ENCODE measurements around the gene PTGS1. TPM values are rescaled to one million over a fixed set of nuclear protein-coding genes. Genes with fewer than 3 reads are reported as not detected.

The PTGS1 gene
- total and polyA plus RNA-seq, 4 experiments from 2014 or later, result 0.17 to 0.49 (median 0.28) TPM; not detected in 1

DNA sequence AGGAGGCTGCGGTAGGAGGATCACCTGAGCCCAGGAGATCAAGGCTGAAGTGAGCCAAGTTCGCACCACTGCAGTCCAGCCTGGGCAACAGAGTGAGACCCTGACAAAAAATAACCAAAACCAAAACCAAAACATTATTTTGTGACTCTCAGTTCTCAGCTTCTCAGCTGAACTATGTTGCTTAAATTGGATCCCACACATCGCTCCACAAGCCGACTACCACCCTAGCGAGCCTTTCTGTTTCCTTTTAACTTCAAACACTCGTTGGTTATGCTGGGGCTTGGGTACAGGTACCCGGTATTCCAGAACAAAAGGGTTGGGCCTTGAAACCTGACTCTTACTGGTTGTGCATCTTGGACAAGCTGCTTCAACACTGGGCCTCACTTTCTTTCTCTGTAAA lies 3.8 kb upstream of the PTGS1 start:
- peaks cover 4 to 14% (median 6%) of the 10 kb centered on the region in 4 donors for H3K4me1 Mint-ChIP-seq
- no peak overlapping the region for H3K4me3 ChIP-seq (ENCODE audit: low read length in 2 of 2)
- no peak overlapping the region for H3K27ac ChIP-seq (ENCODE audit: low read depth, low read length)
- POLR2A ChIA-PET (ENCODE audit: partially characterized antibody), result no interaction called here
- no peak overlapping the region for H3K4me3 Mint-ChIP-seq
- H3K9me3 ChIP-seq (ENCODE audit: control insufficient read depth in 1 of 2, low read length in 2 of 2), result no peaks in the 10 kb centered on the region
- H3K4me1 ChIP-seq (ENCODE audit: insufficient read depth, low read length), result peaks cover 10% of the 10 kb centered on the region
- peaks cover 4% of the 10 kb centered on the region for H3K27me3 ChIP-seq (ENCODE audit: insufficient read depth, low read length)
- H3K9me3 Mint-ChIP-seq, result peaks cover 0 to 4% (median 0%) of the 10 kb centered on the region in 8 donors
- H3K27me3 Mint-ChIP-seq, result peaks cover 8 to 12% of the 10 kb centered on the region in 2 donors
- no peaks in the 10 kb centered on the region for H3K36me3 Mint-ChIP-seq
- H3K36me3 ChIP-seq (ENCODE audit: insufficient read depth, low read length), result no peaks in the 10 kb centered on the region
- intact Hi-C loops (cut with micrococcal nuclease), result no loop called here
- no peak overlapping the region for H3K27ac Mint-ChIP-seq
- CTCF ChIA-PET (ENCODE audit: partially characterized antibody), result interaction anchor here (2.2 to 2.3 kb wide), 2 partner anchors 14 to 16 kb away, joined by 6 to 10 read pairs; no protein-coding TSS in a partner anchor
- DNase-seq, result no peak

DNA sequence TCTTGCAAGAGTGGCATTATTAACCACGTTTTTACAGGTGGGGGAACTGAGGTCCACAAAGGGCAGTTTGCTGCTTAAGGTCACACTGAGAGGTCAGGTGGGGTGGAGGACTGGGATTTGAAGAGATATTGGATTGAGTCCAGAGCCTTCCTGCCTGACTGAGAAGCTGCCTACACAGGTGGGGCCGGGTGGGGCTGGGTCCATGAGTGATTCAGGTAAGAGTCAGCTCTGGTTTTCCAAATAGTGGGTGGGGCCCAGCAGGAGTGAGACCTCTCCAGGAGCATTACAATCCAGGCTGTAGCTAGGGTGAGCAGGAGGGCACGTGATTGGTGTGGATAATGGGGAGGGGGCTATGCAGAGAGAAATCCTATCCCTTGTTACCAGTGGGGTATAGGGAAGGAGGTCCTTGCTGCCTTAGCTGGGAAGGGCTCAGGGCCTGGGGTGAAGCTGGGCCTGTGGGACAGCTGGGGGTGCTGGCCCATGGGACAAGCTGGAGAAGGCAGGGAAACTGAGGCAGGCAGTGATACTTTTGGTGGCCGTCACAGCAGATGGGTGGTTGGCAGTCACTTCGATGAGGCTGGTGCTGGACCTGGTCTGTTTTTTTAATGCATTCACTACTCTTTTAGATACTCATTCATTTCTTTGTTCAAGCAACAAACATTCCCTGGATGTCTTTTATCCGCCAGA lies 2.9 kb upstream of the PTGS1 start:
- no peak overlapping the region for H3K27ac ChIP-seq (ENCODE audit: low read depth, low read length)
- H3K4me3 Mint-ChIP-seq, result no peak overlapping the region
- DNase-seq, result no peak
- peaks cover 6 to 14% (median 6%) of the 10 kb centered on the region in 4 donors for H3K4me1 Mint-ChIP-seq
- no peaks in the 10 kb centered on the region for H3K36me3 ChIP-seq (ENCODE audit: insufficient read depth, low read length)
- POLR2A ChIA-PET (ENCODE audit: partially characterized antibody), result no interaction called here
- CTCF ChIA-PET (ENCODE audit: partially characterized antibody), result interaction anchor here (0.5 to 2.3 kb wide), 4 partner anchors 15 to 159 kb away, joined by 3 to 10 read pairs (median 5); no protein-coding TSS in a partner anchor
- H3K4me3 ChIP-seq (ENCODE audit: low read length in 2 of 2), result no peak overlapping the region
- H3K36me3 Mint-ChIP-seq, result no peaks in the 10 kb centered on the region
- peaks cover 0 to 4% (median 0%) of the 10 kb centered on the region in 8 donors for H3K9me3 Mint-ChIP-seq
- no peaks in the 10 kb centered on the region for H3K9me3 ChIP-seq (ENCODE audit: control insufficient read depth in 1 of 2, low read length in 2 of 2)
- peaks cover 13 to 19% of the 10 kb centered on the region in 2 donors for H3K27me3 Mint-ChIP-seq
- peaks cover 10% of the 10 kb centered on the region for H3K4me1 ChIP-seq (ENCODE audit: insufficient read depth, low read length)
- no peak overlapping the region for H3K27ac Mint-ChIP-seq
- intact Hi-C loops (cut with micrococcal nuclease), result no loop called here
- peaks cover 4% of the 10 kb centered on the region for H3K27me3 ChIP-seq (ENCODE audit: insufficient read depth, low read length)

DNA sequence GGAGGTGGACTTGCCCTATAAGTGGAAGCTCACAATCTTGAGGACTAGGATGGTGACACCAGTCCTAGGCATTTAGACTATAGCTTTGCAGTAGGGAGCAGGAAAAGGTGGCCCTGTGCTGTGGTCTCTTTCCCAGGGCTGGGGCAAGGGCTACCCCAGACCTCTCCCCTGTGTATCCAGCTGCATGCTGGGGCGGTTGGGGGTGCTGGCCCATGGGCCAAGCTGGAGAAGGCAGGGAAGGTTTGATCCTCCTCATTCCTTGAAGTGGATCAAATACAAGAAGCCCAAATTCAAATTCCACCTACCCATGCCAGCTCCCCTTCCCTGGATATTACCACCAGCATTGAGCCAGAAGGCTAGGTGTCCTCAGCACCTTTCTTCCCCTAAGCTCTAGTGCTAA lies 2.2 kb upstream of the PTGS1 start:
- peaks cover 0 to 4% (median 0%) of the 10 kb centered on the region in 8 donors for H3K9me3 Mint-ChIP-seq
- Histone ChIP-seq H3K4me1 (ENCODE audit: insufficient read depth, low read length) (peaks cover 10% of the 10 kb centered on the region), H3K4me3 (ENCODE audit: low read length in 2 of 2) (no peak overlapping the region), H3K36me3 (ENCODE audit: insufficient read depth, low read length) (no peaks in the 10 kb centered on the region), H3K27me3 (ENCODE audit: insufficient read depth, low read length) (peaks cover 4% of the 10 kb centered on the region), H3K9me3 (ENCODE audit: control insufficient read depth in 1 of 2, low read length in 2 of 2) (no peaks in the 10 kb centered on the region), H3K27ac (ENCODE audit: low read depth, low read length) (no peak overlapping the region)
- H3K27ac Mint-ChIP-seq, result no peak overlapping the region
- intact Hi-C loops (cut with micrococcal nuclease), result no loop called here
- H3K27me3 Mint-ChIP-seq, result peaks cover 16 to 22% of the 10 kb centered on the region in 2 donors
- CTCF ChIA-PET (ENCODE audit: partially characterized antibody), result interaction anchor here (2.2 to 2.3 kb wide), 2 partner anchors 16 to 18 kb away, joined by 6 to 10 read pairs; no protein-coding TSS in a partner anchor
- peaks cover 6 to 14% (median 6%) of the 10 kb centered on the region in 4 donors for H3K4me1 Mint-ChIP-seq
- DNase-seq, result no peak
- H3K36me3 Mint-ChIP-seq, result no peaks in the 10 kb centered on the region
- no peak overlapping the region for H3K4me3 Mint-ChIP-seq
- POLR2A ChIA-PET (ENCODE audit: partially characterized antibody), result no interaction called here

DNA sequence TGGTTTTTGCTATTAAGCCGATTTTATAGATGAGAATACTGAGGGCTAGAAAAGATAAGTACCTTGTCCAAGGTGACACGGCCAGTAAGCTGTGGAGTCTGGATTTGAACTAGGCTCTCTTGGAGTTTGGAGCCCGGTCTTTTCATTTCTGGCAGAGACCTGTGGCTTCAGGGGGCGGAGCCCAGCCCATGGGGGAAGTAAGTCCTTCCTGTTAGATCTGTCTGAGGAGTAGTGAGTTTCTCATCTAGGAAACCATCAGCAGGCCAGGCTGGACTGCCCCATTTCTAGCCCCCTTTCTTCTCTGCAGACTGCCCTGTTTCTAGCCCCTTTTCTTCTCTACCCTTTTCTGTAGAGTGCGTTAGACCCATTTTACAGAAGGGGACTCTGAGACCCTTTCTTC lies 521 bp upstream of the PTGS1 start:
- Mint-ChIP-seq H3K36me3 (no peaks in the 10 kb centered on the region), H3K9me3 (peaks cover 0 to 4% (median 0%) of the 10 kb centered on the region in 8 donors), H3K27ac (peak overlapping the region in 2 of 7 donors; percentile 46 to 63), H3K27me3 (peaks cover 17 to 22% of the 10 kb centered on the region in 2 donors), H3K4me1 (peaks cover 6 to 14% (median 6%) of the 10 kb centered on the region in 4 donors), H3K4me3 (peak overlapping the region in 5 of 8 donors; percentile 75 to 84 (median 79))
- H3K4me3 ChIP-seq (ENCODE audit: low read length in 2 of 2), result no peak overlapping the region
- H3K36me3 ChIP-seq (ENCODE audit: insufficient read depth, low read length), result no peaks in the 10 kb centered on the region
- no peak overlapping the region for H3K27ac ChIP-seq (ENCODE audit: low read depth, low read length)
- H3K9me3 ChIP-seq (ENCODE audit: control insufficient read depth in 1 of 2, low read length in 2 of 2), result no peaks in the 10 kb centered on the region
- peaks cover 10% of the 10 kb centered on the region for H3K4me1 ChIP-seq (ENCODE audit: insufficient read depth, low read length)
- POLR2A ChIA-PET (ENCODE audit: partially characterized antibody), result no interaction called here
- peaks cover 4% of the 10 kb centered on the region for H3K27me3 ChIP-seq (ENCODE audit: insufficient read depth, low read length)
- DNase-seq, result no peak
- CTCF ChIA-PET (ENCODE audit: partially characterized antibody), result interaction anchor here (1.0 kb wide), 1 partner anchor 19 kb away, joined by 4 read pairs; no protein-coding TSS in a partner anchor
- intact Hi-C loops (cut with micrococcal nuclease), result no loop called here

DNA sequence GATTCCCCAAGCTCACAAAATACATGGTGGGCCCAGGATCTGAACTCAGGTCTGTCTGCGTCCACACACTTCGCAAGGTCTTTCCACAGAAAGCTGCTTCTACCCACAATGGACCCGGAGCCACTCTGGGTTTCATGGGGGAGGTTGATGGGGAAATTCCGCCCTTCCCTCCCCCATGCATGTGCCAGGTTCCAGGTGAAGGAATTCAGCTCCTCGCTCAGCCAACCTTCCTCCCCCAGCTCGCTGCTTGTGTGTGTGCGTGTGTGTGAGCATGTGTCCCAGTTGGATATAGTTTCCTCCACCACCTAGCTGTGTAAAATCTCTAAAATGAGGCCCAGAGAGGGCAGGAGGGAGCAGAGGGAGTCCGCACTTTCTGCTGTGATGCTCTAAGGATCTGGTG lies 1.0 kb downstream of the PTGS1 start:
- H3K36me3 ChIP-seq (ENCODE audit: insufficient read depth, low read length), result no peaks in the 10 kb centered on the region
- intact Hi-C loops (cut with micrococcal nuclease), result no loop called here

DNA sequence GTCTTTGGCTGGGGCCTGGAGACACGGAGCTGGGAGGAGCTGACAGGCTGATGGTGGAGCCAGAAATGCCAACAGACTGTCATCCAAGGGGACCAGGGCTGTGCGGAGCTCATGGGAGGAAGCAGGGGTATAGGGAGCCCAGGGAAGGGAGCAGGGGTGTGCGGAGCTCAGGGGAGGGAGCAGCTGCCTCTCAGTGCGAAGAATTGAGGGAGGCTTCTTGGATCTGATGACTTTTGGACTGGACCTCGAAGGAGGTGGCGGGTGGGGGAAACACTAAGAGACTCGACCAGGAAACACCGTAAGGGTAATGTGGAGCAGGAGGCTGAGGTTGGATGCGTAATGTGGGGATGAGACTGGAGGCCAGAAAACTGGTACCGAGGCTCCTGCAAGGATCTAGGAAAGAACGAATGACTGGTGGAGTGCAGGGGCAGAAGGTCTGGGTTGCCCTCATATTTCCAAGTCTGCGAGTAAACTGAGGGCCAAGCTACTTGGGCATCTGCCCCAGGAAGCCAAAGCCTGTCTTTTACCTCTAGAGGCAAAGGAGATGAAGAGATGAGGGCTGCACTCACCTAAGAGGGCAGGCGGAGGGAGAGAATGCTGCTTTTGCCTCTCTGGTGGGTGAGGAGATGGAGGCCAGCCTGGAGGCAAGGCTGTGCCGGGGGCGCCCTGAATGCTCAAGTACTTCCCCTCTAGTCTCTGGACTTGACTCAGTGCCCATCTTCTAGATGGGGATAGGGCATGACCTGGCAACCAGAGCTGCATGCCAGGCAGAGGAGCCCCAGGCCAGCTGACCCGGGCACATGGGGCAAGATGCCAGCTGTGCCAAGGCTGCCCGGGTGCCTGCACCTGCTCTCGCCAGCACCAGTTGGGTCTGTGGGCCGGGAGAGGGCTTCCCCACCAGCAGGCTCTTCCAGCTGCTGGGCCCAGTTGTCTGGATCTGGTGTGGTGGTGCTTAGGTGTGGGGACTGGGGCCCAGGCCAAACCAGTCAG lies 2.3 kb downstream of the PTGS1 start:
- intact Hi-C loops (cut with micrococcal nuclease), result no loop called here
- H3K27me3 Mint-ChIP-seq, result peaks cover 23 to 34% of the 10 kb centered on the region in 2 donors
- H3K4me3 Mint-ChIP-seq, result no peak overlapping the region

More for the DNA sequence above, 1.0 kb downstream of the PTGS1 start:
- Mint-ChIP-seq H3K9me3 (peaks cover 0 to 4% (median 0%) of the 10 kb centered on the region in 8 donors), H3K36me3 (no peaks in the 10 kb centered on the region), H3K27ac (no peak overlapping the region), H3K27me3 (peaks cover 19 to 30% of the 10 kb centered on the region in 2 donors), H3K4me1 (peaks cover 6 to 14% (median 6%) of the 10 kb centered on the region in 4 donors), H3K4me3 (peak overlapping the region in 3 of 8 donors; percentile 6 to 47 (median 18))
- Histone ChIP-seq H3K27ac (ENCODE audit: low read depth, low read length) (no peak overlapping the region), H3K4me3 (ENCODE audit: low read length in 2 of 2) (no peak overlapping the region), H3K27me3 (ENCODE audit: insufficient read depth, low read length) (peaks cover 4% of the 10 kb centered on the region), H3K9me3 (ENCODE audit: control insufficient read depth in 1 of 2, low read length in 2 of 2) (no peaks in the 10 kb centered on the region), H3K4me1 (ENCODE audit: insufficient read depth, low read length) (peaks cover 10% of the 10 kb centered on the region)
- CTCF ChIA-PET (ENCODE audit: partially characterized antibody), result no interaction called here
- no peak for DNase-seq
- POLR2A ChIA-PET (ENCODE audit: partially characterized antibody), result no interaction called here

More for the DNA sequence above, 2.3 kb downstream of the PTGS1 start:
- Mint-ChIP-seq H3K9me3 (peaks cover 0 to 4% (median 0%) of the 10 kb centered on the region in 8 donors), H3K4me1 (peaks cover 6 to 17% (median 8%) of the 10 kb centered on the region in 4 donors), H3K27ac (no peak overlapping the region), H3K36me3 (no peaks in the 10 kb centered on the region)
- DNase-seq, result no peak
- Histone ChIP-seq H3K36me3 (ENCODE audit: insufficient read depth, low read length) (no peaks in the 10 kb centered on the region), H3K27me3 (ENCODE audit: insufficient read depth, low read length) (peaks cover 4% of the 10 kb centered on the region), H3K27ac (ENCODE audit: low read depth, low read length) (no peak overlapping the region), H3K4me1 (ENCODE audit: insufficient read depth, low read length) (peaks cover 10% of the 10 kb centered on the region), H3K4me3 (ENCODE audit: low read length in 2 of 2) (no peak overlapping the region), H3K9me3 (ENCODE audit: control insufficient read depth in 1 of 2, low read length in 2 of 2) (no peaks in the 10 kb centered on the region)
- CTCF ChIA-PET (ENCODE audit: partially characterized antibody), result no interaction called here
- POLR2A ChIA-PET (ENCODE audit: partially characterized antibody), result no interaction called here

Data from CD4-positive, alpha-beta memory T cell (primary cell).